Measurements from ENCODE around the gene COIL.

The COIL gene

GRCh38 chr17:56935461-56935860 is 25.4 kb downstream of the COIL start:
- no peak for DNase-seq (ENCODE audit: low read depth, low spot score)

DNA sequence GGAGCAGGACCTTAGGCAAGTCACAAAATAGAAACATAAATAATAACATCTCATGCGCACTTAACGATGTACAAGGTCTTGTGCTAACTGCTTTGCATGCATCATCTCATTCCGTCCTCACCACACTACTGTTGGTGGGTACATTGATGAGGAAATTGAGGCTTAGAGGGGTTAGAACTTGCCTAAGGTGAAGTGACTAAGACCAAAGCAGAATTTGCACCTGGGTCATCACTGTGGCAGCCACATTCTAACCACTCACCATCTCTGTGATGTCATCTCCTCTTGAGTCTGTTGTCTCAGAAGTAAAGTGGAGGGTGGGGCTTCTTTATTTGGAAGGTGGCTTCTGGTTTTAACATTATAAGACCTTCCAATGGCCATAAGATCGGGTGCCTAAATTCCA is 26.6 kb downstream of the COIL start:
- no peak for DNase-seq (ENCODE audit: low read depth, low spot score)

DNA sequence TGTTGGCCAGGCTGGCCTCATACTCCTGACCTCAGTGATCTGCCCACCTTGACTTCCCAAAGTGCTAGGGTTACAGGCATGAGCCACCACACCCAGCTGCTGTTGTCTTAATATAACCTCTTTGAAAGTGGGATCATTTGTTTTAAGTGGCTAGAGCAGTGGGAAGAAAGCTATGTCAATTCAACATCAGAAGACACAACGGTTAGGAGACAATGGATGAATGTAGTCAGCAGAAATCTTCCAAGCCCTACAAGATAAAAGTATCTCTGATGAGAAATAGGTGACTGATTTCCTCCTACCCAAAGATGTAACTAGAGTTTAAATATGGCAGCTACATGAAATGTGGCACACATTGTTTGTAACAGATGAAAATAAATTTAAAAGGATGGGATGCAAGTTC is 27.0 kb downstream of the COIL start:
- DNase-seq (ENCODE audit: low read depth, low spot score) = no peak

DNA sequence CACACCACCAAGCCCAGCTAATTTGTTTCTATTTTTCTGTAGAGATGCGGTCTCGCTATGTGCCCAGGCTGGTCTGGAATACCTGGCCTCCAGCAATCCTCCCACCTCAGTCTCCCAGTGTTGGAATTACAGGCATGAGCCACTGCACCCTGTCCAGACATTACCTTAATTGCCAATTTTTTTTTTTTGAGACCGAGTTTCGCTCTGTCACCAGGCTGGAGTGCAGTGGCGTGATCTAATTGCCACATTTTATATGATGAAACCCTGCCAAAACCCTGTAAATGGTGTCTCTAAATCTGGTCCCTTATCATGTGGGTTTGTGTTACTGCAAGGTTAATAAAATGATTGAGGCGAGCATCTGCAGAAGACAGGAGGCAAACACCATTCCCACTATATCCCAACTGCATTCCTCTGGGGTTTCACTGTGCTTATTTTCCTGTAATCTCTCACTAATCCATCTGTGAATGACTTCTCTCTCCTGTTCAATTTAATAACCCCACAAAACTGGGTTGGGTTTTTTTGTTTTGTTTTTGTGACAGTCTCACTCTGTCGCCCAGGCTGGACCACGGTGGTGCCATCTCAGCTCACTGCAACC is 27.6 kb downstream of the COIL start:
- no peak for DNase-seq (ENCODE audit: low read depth, low spot score)

DNA sequence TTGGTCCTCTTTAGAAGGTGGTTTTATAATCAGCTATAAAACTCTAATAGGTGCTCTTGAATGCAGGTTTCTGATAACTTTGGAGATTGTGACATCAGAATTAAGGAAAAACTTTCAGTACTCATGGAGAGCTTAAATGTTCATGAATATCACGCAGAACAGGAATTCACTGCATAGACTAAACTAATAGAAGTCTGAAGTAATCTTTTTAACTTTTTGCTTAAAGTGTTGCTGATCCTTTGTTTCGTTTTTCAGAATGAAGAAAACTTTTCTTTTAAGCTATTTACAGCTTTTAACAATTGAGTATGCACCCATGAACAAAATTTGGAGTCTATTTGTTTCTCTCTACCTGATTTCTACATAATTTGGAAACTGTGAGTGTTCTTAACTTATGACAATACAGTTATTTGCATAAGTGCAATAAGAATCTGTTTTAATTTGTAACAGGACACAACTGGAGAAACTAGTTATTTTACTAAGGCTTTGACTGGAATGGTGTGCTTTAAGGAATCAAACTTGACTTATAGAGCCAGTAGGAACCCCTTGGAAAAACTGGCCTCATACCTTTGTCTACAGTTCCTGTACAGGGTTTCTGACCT is 30.0 kb downstream of the COIL start:
- DNase-seq (ENCODE audit: low read depth, low spot score) = no peak

DNA sequence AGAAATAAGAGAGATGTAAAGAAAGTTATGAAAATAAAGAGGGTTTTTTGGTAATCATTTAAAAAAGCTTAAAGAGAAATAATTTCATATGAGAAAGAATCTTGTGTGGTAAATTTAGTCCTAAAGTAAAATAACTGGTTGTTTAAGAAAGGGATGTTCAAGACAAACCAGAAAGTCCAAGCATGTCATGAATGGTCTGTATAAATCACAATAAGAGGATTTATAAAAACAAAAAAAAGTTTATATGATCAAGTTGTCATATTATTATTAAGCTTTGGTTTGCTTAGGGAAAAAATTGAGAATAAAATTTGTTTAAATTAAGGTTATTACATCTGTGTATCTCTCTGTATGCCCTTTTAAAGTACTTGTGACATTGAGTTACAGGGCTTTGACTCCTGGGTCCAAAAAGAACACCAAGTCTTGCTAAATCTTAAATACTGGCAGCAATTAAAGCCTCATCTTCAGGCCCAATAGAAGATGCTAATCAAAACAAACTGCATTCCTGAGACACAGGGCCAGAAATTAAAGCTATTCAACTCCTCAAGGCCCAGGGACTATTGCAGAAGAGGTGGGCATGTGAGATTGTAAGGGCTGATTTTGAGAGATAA is 31.4 kb downstream of the COIL start:
- no peak for DNase-seq (ENCODE audit: low read depth, low spot score)

GRCh38 chr17:56928586-56928985 is 32.3 kb downstream of the COIL start:
- DNase-seq (ENCODE audit: low read depth, low spot score) = no peak

- no peak for DNase-seq (ENCODE audit: low read depth, low spot score)
Observed at GRCh38 chr17:56926704-56927103, 34.1 kb downstream of the COIL start.

- no peak for DNase-seq (ENCODE audit: low read depth, low spot score)
Observed at GRCh38 chr17:56926270-56926669, 34.6 kb downstream of the COIL start.

DNA sequence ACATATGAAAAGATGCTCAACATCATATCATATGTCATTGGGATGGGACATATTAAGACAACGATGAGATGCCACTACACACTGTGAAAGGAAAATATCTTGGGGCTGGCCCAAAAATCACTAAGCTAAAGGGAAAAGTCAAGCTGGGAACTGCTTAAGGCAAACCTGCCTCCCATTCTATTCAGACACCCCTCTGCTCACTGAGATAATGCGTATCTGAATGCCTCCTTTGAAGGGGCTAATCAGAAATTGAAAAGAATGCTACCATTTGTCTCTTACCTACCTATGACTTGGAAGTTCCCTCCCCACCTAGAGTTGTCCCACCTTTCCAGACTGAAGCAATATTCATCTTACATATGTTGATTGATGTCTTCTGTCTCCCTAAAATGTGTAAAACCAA is 35.8 kb downstream of the COIL start:
- DNase-seq (ENCODE audit: low read depth, low spot score) = no peak

DNA sequence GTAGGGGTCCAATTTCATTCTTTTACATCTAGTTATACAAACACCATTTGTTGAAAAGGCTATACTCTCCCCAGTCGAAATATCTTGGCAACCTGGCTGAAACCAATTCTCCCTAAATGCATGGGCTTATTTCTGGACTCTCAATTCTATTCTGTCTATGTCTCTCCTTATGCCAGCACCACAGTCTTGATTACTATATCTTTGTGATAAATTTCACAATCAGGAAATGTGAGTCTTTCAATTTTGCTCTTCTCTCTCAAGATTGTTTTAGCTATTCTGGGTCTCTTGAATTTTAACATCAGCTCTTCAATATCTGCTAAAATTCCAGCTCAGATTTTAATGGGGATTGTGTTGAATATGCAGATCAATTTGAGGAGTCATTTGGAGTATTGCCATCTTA is 41.1 kb downstream of the COIL start:
- no peak for DNase-seq (ENCODE audit: low read depth, low spot score)

DNA sequence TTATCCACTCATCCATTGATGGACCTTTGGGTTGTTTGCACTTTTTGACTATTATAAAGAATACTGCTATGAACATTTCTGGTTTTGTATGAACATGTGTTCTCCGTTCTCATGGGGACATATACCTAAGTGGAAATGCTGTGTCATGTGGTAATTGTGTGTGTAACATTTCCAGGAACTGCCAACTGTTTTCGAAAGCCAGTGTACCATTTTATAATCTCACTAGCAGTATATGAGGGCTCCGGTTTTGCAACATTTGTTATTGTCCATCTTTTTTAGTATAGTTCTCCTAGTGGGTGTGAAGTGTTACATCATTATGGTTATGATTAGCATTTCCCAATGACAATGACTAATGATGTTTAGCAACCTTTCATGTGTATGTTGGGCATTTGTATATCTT is 41.9 kb downstream of the COIL start:
- no peak for DNase-seq (ENCODE audit: low read depth, low spot score)

DNA sequence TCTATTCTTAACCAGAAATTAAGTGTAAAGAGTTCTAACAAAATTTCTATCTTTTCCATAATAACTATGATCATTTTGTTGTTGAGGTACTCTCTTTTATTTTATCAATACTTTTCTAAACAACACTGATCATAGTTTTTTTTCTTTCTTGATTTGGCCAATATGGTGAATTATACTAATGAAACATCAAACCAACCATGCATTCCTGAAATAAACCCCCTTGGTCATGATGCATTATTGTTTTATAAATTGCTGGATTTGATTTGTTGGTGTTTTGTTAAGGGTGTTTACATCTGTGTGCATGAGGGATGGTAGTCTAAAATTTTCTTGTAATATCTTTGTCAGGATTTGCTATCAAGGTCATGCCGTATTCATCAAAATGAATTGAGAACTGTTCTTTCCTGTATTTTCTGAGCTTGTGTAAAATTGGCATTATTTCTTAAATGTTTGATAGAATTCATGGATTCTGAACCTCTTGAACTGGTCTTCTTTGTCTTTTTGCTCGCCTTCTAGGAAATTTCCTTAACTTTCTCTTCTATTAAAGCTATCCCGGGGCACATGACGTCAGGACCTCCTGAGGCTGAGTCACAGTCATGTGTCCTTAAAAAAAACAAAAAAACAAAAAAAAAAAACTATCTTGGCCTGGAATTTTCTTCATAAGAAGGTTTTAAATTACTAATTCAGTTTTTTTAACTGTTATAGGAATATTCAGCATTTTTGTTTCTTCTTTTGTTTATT is 43.1 kb downstream of the COIL start:
- no peak for DNase-seq (ENCODE audit: low read depth, low spot score)

DNA sequence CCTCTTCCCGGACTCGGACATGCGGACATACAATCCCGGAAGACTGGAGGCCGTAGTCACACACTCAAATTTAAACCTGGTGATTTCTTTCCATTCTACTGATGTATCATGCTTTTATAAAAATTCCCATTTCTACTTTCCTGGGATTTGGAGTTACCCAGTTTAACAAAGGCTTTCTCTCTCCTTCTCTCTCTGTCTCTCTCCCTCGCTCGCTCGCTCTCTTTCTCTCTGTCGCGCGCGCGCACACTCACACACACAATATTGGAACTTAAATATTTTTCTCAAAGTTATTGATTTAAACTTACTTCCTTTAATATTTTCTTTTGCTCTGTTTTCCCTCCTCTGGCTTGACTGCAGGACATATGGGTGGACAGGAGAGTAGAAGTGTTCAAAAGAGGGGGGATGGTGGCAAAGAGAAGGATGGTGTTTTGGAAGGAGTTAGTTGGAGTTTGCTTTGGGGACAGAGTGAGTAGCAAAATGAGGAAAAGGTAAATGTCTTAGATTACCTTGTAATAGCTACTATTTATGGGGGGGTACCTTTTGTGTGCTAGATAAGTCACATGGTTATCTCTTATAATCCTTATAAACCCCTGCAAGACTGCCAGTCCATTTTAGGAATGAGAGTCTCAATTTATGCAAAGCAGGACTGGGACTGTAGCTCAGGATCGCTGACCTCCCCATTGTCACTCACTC is 46.1 kb downstream of the COIL start:
- DNase-seq (ENCODE audit: low read depth, low spot score) = no peak

GRCh38 chr17:56913867-56914580 is 46.8 kb downstream of the COIL start, which contains the start of gene TRIM25:
Gene TRIM25, minus strand, starts transcription at chr17:56914049. Its CDS starts 61 bp downstream, at chr17:56913988.
- DNase-seq (ENCODE audit: low read depth, low spot score) = peak; percentile 84

GRCh38 chr17:56913353-56913866 is 47.4 kb downstream of the COIL start:
- no peak for DNase-seq (ENCODE audit: low read depth, low spot score)

DNA sequence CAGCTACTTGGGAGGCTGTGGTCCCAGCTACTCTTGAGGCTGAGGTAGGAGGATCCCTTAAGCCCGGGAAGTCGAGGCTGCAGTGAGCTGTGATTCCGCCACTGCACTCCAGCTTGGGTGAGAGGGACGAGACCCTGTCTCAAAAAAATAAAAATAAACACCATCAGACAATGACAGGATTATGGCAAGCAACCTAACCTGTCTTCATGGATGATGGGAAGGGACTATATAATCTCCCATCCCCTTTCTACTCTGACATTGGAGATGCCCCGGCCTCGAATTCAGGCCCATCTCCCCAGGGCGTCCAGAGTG is 47.9 kb downstream of the COIL start:
- DNase-seq (ENCODE audit: low read depth, low spot score) = no peak

GRCh38 chr17:56912105-56912999 is 48.5 kb downstream of the COIL start:
- DNase-seq (ENCODE audit: low read depth, low spot score) = no peak

DNA sequence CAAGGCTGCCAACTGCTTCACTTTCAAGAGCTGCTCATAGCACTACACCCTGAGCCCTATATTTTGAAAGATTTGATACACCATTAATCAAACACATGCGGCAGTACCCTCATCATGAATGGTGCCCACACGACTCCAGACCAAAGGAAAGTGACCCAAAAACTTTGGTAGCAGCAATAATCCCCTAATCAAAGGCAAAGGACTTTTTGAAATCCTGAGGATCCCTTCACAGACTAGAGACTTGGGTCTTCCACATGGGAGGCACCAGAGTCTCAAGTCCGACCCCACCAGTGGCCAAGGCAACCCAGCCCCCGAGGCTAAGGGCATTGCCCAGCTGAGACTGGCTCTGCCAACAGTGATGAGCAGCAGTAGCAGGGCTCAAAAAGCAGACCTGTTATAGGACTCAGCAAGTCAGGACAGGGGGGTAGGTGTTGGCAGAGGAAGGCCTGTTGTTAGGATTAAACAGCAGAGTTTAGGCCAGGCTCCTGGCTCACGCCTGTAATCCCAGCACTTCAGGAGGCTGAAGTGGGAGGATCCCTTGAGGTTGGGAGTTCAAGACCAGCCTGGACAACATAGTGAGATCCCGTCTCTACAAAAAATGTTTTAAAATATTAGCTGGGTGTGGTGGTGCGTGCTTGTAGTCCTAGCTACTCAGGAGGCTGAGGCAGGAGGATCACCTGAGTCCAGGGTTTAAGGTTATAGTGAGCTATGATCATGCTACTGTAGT is 50.2 kb downstream of the COIL start:
- no peak for DNase-seq (ENCODE audit: low read depth, low spot score)

Data from activated naive CD8-positive, alpha-beta T cell treated with anti-CD3 and anti-CD28 coated beads, Interleukin-2, amount 50 U/mL, for 16 hours (primary cell).